ENCODE measurements around the gene APOL3. TPM values are rescaled to one million over a fixed set of nuclear protein-coding genes. Genes with fewer than 3 reads are reported as not detected.

APOL3 gene
- total RNA-seq, 1 experiment from 2014 or later: not detected

GRCh38 chr22:36131907-36132306 is 28.6 kb downstream of the APOL3 start:
- Mint-ChIP-seq H3K9me3 (no peaks in the 10 kb centered on the region; a peak in 1 of 5 replicates), H3K27me3 (ENCODE audit: low read depth) (peaks cover 30% of the 10 kb centered on the region), H3K36me3 (ENCODE audit: insufficient read depth in 1 of 3, low read depth in 3 of 3) (no peaks in the 10 kb centered on the region), H3K4me1 (peaks cover 14 to 27% of the 10 kb centered on the region in 2 experiments), H3K4me3 (no peak overlapping the region), H3K27ac (peak overlapping the region in 2 of 3 experiments; percentile 10 to 21; a peak in 4 of 7 replicates)
- DNase-seq: no peak
- no peak overlapping the region for H2BK20ac ChIP-seq (ENCODE audit: low read depth, low read length, poor library complexity, severe bottlenecking)
- no CpG with 5 or more reads among the region's 10 CpGs for WGBS (ENCODE audit: extremely low coverage, insufficient read length, low lambda C conversion rate)
- H2BK5ac ChIP-seq (ENCODE audit: insufficient read length, low read length): no peak overlapping the region
- H3K4me1 ChIP-seq (ENCODE audit: insufficient read depth, low read length): no peaks in the 10 kb centered on the region
- no peak overlapping the region for H3K4ac ChIP-seq (ENCODE audit: low read depth, low read length)
- no peak for TF ChIP-seq CTCF (conservative IDR thresholded peaks at IDR 0.05)
- no peaks in the 10 kb centered on the region for H3K79me2 ChIP-seq (ENCODE audit: insufficient read depth, low read length)
- H3K18ac ChIP-seq (ENCODE audit: insufficient read length, low read depth, low read length): no peak overlapping the region
- H2BK12ac ChIP-seq (ENCODE audit: insufficient read length, low read depth, low read length): no peak overlapping the region
- no peak overlapping the region for H2BK15ac ChIP-seq (ENCODE audit: low read depth, low read length)
- no peak overlapping the region for H3K4me2 ChIP-seq (ENCODE audit: insufficient read depth, insufficient read length, low read length)
- peak overlapping the region; percentile 11 for H2AFZ ChIP-seq (ENCODE audit: low read length)
- H3K27ac ChIP-seq (ENCODE audit: insufficient read length, low read depth, low read length): no peak overlapping the region
- H4K20me1 ChIP-seq (ENCODE audit: control insufficient read depth, insufficient read depth, insufficient read length): no peaks in the 10 kb centered on the region
- H2AK5ac ChIP-seq (ENCODE audit: insufficient read length, low read length): no peak overlapping the region
- no peak overlapping the region for H3T11ph ChIP-seq (ENCODE audit: low read length)
- no peak overlapping the region for H3K56ac ChIP-seq (ENCODE audit: insufficient read length, low read depth, low read length)
- no peak overlapping the region for H3K23ac ChIP-seq (ENCODE audit: insufficient read length, low read depth, low read length)
- H3K9me3 ChIP-seq (ENCODE audit: control insufficient read depth, low read depth, low read length): no peaks in the 10 kb centered on the region
- H2BK120ac ChIP-seq (ENCODE audit: low read depth, low read length, poor library complexity, severe bottlenecking): no peak overlapping the region
- no peak overlapping the region for H4K91ac ChIP-seq (ENCODE audit: insufficient read length, low read depth, low read length)
- H3K14ac ChIP-seq (ENCODE audit: insufficient read depth, low read length): no peak overlapping the region
- H4K8ac ChIP-seq (replicated peaks; ENCODE audit: insufficient read length, low read depth, low read length): no peak overlapping the region
- peaks cover 3% of the 10 kb centered on the region; the same call in 1 of the 2 replicates for H3K27me3 ChIP-seq (ENCODE audit: insufficient read depth, low read length)
- no peak overlapping the region for H3K9ac ChIP-seq (ENCODE audit: extremely low read depth, insufficient read length, low read length)
- no peak overlapping the region for H4K5ac ChIP-seq (ENCODE audit: insufficient read length, low read depth, low read length)
- H3K79me1 ChIP-seq (ENCODE audit: insufficient read depth, low read depth, low read length, poor library complexity, severe bottlenecking): no peaks in the 10 kb centered on the region
- H3K23me2 ChIP-seq (ENCODE audit: insufficient read length, low read depth, low read length, poor library complexity, severe bottlenecking): no peaks in the 10 kb centered on the region
